GM21825 (cell line): ENCODE data around the gene PSMD6.
A peak's percentile ranks its signal among the peaks of the same experiment; 100 is the strongest.

Experiments
- ATAC-seq: cut with Tn5 transposase; IDR thresholded peaks from one replicate; pipeline ENCODE4 v1.9.1; 2021; ENCODE audit warnings: mild to moderate bottlenecking, moderate library complexity; ENCODE audit not compliant: unreplicated experiment

PSMD6 gene

GRCh38 chr3:64046996-64047594 lies 23.8 kb upstream of the PSMD6 start:
- no peak for ATAC-seq

- ATAC-seq: no peak
Observed at GRCh38 chr3:64046592-64046991, 23.3 kb upstream of the PSMD6 start.

GRCh38 chr3:64042952-64043351 lies 19.7 kb upstream of the PSMD6 start:
- no peak for ATAC-seq

GRCh38 chr3:64039981-64040733 lies 16.9 kb upstream of the PSMD6 start:
- ATAC-seq: no peak

- ATAC-seq: no peak
Observed at GRCh38 chr3:64039332-64039731, 16.0 kb upstream of the PSMD6 start.

GRCh38 chr3:64038253-64038767 lies 15.0 kb upstream of the PSMD6 start:
- no peak for ATAC-seq

GRCh38 chr3:64037084-64037483 lies 13.8 kb upstream of the PSMD6 start:
- ATAC-seq: no peak

- no peak for ATAC-seq
Observed at GRCh38 chr3:64033069-64033468, 9.8 kb upstream of the PSMD6 start.

GRCh38 chr3:64031540-64032508 lies 8.5 kb upstream of the PSMD6 start:
- ATAC-seq: no peak

- peak; percentile 97 for ATAC-seq
Observed at GRCh38 chr3:64030741-64031140, 7.4 kb upstream of the PSMD6 start.

GRCh38 chr3:64029287-64029686 lies 6.0 kb upstream of the PSMD6 start:
- no peak for ATAC-seq

- ATAC-seq: no peak
Observed at GRCh38 chr3:64028754-64029153, 5.5 kb upstream of the PSMD6 start.

- no peak for ATAC-seq
Observed at GRCh38 chr3:64027658-64028057, 4.4 kb upstream of the PSMD6 start.

GRCh38 chr3:64026346-64026745 lies 3.1 kb upstream of the PSMD6 start:
- ATAC-seq: no peak

- no peak for ATAC-seq
Observed at GRCh38 chr3:64023861-64024223, 548 bp upstream of the PSMD6 start.

- peak; percentile 16 for ATAC-seq
Observed at GRCh38 chr3:64022451-64023186, 675 bp downstream of the PSMD6 start.

GRCh38 chr3:64021922-64022321 lies 1.4 kb downstream of the PSMD6 start:
- no peak for ATAC-seq

GRCh38 chr3:64019879-64020278 lies 3.4 kb downstream of the PSMD6 start:
- no peak for ATAC-seq

GRCh38 chr3:64019271-64019670 lies 4.0 kb downstream of the PSMD6 start:
- no peak for ATAC-seq

- ATAC-seq: no peak
Observed at GRCh38 chr3:64016941-64017620, 6.2 kb downstream of the PSMD6 start.
